Tibial artery (tissue), 4 donors: ENCODE data around the gene MRPL48.

Experiments used
- DNase-seq, 2 donors: peaks; one replicate each; pipeline ENCODE4 v3.0.0-alpha.2; 2019
- H3K27ac ChIP-seq, 2 donors: fragments of 200-600 bp; sonication (generic) in 1 of 2; 1 replicate in 1 of 2; 2 replicates in 1 of 2; pipeline ENCODE4 v1.5.1; 2018 to 2019; ENCODE audit warnings: mild to moderate bottlenecking in 1 of 2
- H3K27me3 ChIP-seq, 2 donors: fragments of 200-600 bp; sonication (generic) in 1 of 2; one replicate each; pipeline versions ENCODE4 v1.5.1 to v1.6.0; 2016 to 2019
- H3K36me3 ChIP-seq, 3 donors: fragments of 200-600 bp; sonication (generic) in 2 of 3; one replicate each; pipeline ENCODE4 v1.5.1; 2016 to 2019; ENCODE audit warnings: mild to moderate bottlenecking in 2 of 3
- H3K4me1 ChIP-seq, 4 donors: fragments of 200-600 bp; sonication (generic) in 2 of 4; 1 replicate in 3 of 4; 2 replicates in 1 of 4; pipeline ENCODE4 v1.5.1; 2016 to 2019
- H3K4me3 ChIP-seq, 2 donors: fragments of 200-600 bp; sonication (generic) in 1 of 2; 1 replicate in 1 of 2; 2 replicates in 1 of 2; pipeline ENCODE4 v1.5.1; 2018 to 2019; ENCODE audit warnings: mild to moderate bottlenecking in 2 of 2
- H3K9me3 ChIP-seq, 3 donors: fragments of 200-600 bp; sonication (generic) in 1 of 3; one replicate each; pipeline ENCODE4 v1.5.1; 2016 to 2019
- CTCF ChIP-seq, 2 experiments: fragments of 200-600 bp in 1 of 2; fragments of 450-650 bp in 1 of 2; IDR thresholded peaks; one replicate each; pipeline ENCODE4 v1.5.1; 2017 to 2019; ENCODE audit warnings: antibody characterized with exemption in 2 of 2, mild to moderate bottlenecking in 1 of 2, moderate library complexity in 1 of 2
- intact Hi-C: fragments of 100-400 bp; cut with DNase I; formaldehyde crosslinking; loops from one replicate; pipeline ENCODE4 v1.15.0; 2023; ENCODE audit warnings: low total_unique reads

MRPL48 gene

GRCh38 chr11:73860202-73860601, 72.5 kb downstream of the MRPL48 start:
- Histone ChIP-seq H3K27me3 (no peaks in the 10 kb centered on the region), H3K4me3 (no peak overlapping the region), H3K36me3 (peaks cover 6 to 33% (median 26%) of the 10 kb centered on the region in 3 donors)

GRCh38 chr11:73862986-73863385, 75.3 kb downstream of the MRPL48 start:
- Histone ChIP-seq H3K27me3 (no peaks in the 10 kb centered on the region), H3K27ac (no peak overlapping the region), H3K36me3 (peaks cover 3 to 35% (median 28%) of the 10 kb centered on the region in 3 donors), H3K4me3 (no peak overlapping the region), H3K9me3 (no peaks in the 10 kb centered on the region), H3K4me1 (no peaks in the 10 kb centered on the region)
- no peak for DNase-seq
- intact Hi-C loops, result no loop called here
- TF ChIP-seq CTCF (IDR thresholded peaks at IDR 0.05), result no peak

More at GRCh38 chr11:73860202-73860601, 72.5 kb downstream of the MRPL48 start:
- no peak overlapping the region for H3K27ac ChIP-seq
- H3K4me1 ChIP-seq, result no peaks in the 10 kb centered on the region
- no peak for DNase-seq
- intact Hi-C loops, result no loop called here
- no peak for TF ChIP-seq CTCF (IDR thresholded peaks at IDR 0.05)
- no peaks in the 10 kb centered on the region for H3K9me3 ChIP-seq

GRCh38 chr11:73866095-73866579, 78.5 kb downstream of the MRPL48 start:
- H3K9me3 ChIP-seq, result no peaks in the 10 kb centered on the region
- H3K27me3 ChIP-seq, result no peaks in the 10 kb centered on the region
- no peak for TF ChIP-seq CTCF (IDR thresholded peaks at IDR 0.05)
- H3K27ac ChIP-seq, result no peak overlapping the region
- intact Hi-C loops, result no loop called here
- H3K36me3 ChIP-seq, result peaks cover 3 to 34% (median 18%) of the 10 kb centered on the region in 3 donors
- H3K4me1 ChIP-seq, result no peaks in the 10 kb centered on the region
- H3K4me3 ChIP-seq, result no peak overlapping the region
- no peak for DNase-seq

GRCh38 chr11:73866586-73866996, 78.9 kb downstream of the MRPL48 start:
- TF ChIP-seq CTCF (IDR thresholded peaks at IDR 0.05), result no peak
- no peak overlapping the region for H3K27ac ChIP-seq
- intact Hi-C loops, result no loop called here
- H3K36me3 ChIP-seq, result peaks cover 3 to 31% (median 17%) of the 10 kb centered on the region in 3 donors
- no peaks in the 10 kb centered on the region for H3K9me3 ChIP-seq
- H3K4me1 ChIP-seq, result no peaks in the 10 kb centered on the region
- no peaks in the 10 kb centered on the region for H3K27me3 ChIP-seq
- H3K4me3 ChIP-seq, result no peak overlapping the region
- DNase-seq, result no peak

- Histone ChIP-seq H3K4me1 (no peaks in the 10 kb centered on the region), H3K36me3 (peaks cover 9 to 39% (median 35%) of the 10 kb centered on the region in 3 donors), H3K27me3 (no peaks in the 10 kb centered on the region), H3K9me3 (no peaks in the 10 kb centered on the region), H3K27ac (no peak overlapping the region), H3K4me3 (no peak overlapping the region)
- DNase-seq, result no peak
- intact Hi-C loops, result no loop called here
- TF ChIP-seq CTCF (IDR thresholded peaks at IDR 0.05), result no peak
These were observed 81.8 kb downstream of the MRPL48 start for GRCh38 chr11:73869332-73869949.
